SKM-1 (cell line): ENCODE measurements around the gene TRAF6.
"Not testable (repeated sequence)": the region's sequence is repeated elsewhere in the genome, so short reads cannot be mapped to it uniquely, and the experiment has no call there.

Experiments
- DNase-seq: peaks from one replicate; lab custom pipeline; 2025; ENCODE audit not compliant: unreplicated experiment; lab: John Stamatoyannopoulos, UW

The TRAF6 gene, protein sequence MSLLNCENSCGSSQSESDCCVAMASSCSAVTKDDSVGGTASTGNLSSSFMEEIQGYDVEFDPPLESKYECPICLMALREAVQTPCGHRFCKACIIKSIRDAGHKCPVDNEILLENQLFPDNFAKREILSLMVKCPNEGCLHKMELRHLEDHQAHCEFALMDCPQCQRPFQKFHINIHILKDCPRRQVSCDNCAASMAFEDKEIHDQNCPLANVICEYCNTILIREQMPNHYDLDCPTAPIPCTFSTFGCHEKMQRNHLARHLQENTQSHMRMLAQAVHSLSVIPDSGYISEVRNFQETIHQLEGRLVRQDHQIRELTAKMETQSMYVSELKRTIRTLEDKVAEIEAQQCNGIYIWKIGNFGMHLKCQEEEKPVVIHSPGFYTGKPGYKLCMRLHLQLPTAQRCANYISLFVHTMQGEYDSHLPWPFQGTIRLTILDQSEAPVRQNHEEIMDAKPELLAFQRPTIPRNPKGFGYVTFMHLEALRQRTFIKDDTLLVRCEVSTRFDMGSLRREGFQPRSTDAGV

DNA sequence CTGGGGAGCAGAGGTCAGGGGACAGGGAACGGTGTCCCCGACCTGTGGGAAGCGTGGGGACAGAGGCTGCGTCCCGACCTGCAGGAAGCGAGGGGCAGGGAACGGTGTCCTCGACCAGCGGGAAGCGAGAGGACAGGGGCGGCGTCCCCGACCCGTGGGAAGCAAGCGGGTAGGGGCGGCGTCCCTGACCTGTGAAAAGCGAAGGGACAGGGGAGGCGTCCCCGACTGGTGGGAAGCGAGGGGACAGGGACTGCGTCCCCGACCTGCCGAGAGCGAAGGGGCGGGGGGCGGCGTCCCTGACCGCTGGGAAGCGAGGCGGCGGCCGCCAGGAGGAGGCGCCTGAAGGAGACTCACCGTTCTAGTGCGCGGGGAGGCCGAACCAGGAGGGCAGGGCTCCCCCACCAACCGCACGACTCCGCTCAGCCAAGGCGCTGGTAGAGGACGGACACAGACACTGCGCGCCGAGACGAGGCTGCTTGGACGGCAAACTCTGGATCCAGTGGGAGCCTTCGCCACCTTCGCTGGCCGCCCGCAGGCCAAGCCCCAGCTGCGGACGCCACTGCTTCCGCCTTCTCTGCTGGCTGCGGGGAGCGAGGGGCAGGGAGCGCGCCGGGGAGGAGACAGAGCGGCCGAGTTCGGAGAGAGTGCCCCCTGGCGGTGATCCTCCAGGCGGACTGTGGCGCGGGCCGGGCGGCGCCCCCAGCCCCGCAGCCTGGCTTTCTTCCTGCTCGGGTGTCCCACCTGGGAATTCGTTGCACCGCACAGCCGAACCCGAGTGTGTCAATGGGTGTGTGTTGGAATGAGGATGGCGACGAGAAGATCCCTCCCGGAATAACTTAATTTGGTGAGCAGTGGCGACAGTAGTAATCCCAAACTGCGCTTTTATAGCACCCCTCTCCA, at the start of gene TRAF6:
Gene TRAF6 (minus strand): TSS at position 579 of the 900 bp plus-strand sequence. CDS start 8,757 bp downstream, outside the sequence.
- DNase-seq: peak; percentile 81

DNA sequence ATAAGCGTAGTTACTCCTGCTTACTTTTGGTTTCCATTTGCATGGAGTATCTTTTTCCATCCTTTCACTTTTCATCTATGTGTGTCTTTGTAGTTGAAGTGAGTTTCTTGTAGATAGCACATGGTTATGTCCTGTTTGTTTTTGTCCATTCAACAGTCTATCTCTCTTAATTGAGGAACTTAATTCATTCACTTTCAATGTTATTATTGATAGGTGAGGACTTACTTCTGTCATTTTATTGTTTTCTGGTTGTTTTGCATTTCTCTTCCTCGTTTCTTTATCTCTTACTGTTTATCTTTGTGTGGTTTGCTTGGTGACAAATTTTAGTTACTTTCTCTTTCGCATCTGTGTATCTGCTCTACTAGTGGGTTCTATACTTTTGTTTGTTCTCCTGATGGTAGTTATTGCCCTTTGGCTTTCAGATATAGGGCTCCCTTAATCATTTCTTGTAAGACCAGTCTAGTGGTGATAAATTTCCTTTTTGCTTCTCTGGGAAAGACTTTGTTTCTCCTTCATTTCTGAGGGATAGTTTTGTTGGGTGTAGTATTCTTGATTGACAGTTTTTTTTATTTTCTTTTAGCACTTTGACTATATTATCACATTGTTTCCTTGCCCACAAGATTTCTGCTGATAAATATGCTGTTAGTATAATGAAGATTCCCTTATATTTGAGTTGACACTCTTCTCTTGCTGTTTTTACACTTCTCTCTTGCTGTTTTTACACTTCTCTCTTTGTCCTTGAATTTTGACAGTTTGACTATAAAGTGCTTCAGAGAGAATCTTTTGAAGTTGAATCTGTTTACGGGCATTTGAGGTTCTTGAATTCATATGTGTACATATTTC, 48.7 kb upstream of the TRAF6 start:
- no peak for DNase-seq

DNA sequence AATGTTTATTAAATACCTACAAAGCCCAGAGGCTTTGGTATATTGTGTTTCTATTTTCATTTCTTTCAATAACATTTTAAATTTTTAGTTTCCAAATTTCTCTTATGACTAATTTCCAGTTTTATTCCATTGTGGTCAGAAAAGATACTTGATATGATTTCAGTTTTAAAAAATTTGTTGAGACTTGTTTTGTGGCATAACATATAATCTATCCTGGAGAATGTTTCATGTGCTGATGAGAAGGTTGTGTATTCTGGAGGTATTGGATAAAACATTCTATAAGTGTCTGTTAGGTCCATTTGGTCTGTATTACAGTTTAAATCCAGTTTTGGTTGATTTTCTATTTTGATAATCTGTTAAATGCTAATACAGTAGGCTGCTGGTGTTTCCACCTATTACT, 47.9 kb upstream of the TRAF6 start:
- DNase-seq: no peak

DNA sequence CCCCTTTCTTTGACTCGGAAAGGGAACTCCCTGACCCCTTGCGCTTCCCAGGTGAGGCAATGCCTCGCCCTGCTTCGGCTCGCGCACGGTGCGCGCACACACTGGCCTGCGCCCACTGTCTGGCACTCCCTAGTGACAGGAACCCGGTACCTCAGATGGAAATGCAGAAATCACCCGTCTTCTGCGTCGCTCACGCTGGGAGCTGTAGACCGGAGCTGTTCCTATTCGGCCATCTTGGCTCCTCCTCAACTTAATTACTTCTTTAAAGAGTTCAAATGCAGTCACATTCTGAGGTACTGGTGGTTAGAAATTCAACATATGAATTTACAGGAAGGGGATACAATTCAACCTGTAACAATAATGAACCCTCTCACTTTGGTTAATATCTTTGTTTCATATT, 47.3 kb upstream of the TRAF6 start:
- not testable (repeated sequence) for DNase-seq

DNA sequence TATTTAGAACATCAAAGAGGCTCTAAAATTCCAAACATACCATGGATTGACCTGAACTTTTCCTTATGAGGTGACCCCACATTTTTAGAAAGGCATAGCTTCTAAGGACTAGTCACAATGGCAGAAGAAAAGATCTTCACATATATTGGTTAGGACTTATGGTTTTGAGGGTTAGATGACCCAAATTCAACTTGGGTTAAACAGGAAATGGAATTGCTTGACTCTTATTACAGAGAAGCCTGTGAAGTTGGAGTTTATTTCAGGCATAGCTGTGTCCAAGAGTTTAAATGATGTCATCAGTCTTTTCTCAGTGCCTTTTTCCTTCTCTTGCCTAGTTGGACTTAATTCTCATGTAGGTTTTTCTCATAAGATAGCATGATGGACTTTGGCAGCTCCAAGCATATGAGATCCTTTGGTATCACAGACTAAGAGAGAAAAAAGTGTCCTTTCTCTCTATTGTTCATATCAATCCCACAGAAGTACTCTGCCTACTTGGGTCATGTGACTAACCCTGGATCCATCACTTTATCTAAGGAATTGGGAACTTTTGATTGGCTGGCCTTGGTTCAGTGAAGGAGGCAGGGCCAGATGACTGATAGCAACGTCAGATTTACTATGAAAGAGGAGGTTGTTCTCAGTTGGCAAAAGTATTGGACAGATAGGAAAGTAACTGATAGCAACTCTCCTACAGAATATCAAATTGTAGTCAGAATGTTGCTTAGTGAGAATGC, 40.5 kb upstream of the TRAF6 start:
- DNase-seq: no peak

DNA sequence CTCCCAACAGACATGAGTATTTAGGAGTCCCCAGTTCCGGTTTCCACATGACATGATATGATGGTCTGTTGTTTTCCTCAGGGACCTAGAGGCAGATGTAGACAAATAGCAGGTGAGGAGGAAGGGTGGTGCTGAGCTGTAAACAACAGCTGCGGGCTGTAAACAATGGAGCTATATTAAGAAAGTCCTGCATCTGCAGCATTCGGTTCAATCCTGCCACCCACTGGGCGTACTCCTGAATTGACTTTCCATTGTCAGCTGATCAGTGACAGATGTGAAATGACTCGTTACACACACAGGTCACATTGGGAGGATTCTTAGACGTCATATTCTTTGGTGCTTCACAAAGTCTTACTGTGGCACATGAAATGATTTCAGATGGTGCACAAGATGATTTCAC, 30.9 kb upstream of the TRAF6 start:
- no peak for DNase-seq

DNA sequence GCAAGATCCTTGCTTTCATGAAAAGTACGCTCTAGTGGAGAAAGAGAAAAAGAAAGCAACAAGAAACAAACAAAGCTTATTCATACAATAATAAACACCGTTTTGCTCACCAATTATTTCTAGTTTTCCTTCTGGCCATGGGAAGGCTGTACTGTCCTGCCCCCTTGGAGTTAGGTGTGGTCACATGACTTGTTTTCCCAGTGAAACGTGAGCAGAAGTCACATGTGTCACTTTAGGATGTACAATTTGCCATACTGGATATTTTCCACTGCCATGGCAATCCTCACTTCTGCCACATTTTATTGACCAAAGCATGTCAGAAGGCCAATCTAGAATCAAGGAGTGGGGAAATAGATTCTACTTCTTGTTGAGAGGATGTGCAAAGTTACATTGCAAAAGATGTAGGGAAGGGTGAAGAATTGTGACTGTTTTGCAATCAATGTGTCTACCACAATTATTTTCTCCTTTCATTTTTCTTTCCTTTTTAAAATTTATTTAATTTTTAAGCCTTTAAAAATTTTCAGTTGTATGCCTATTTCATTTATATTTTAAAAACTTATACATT, 24.3 kb upstream of the TRAF6 start:
- DNase-seq: peak; percentile 38

DNA sequence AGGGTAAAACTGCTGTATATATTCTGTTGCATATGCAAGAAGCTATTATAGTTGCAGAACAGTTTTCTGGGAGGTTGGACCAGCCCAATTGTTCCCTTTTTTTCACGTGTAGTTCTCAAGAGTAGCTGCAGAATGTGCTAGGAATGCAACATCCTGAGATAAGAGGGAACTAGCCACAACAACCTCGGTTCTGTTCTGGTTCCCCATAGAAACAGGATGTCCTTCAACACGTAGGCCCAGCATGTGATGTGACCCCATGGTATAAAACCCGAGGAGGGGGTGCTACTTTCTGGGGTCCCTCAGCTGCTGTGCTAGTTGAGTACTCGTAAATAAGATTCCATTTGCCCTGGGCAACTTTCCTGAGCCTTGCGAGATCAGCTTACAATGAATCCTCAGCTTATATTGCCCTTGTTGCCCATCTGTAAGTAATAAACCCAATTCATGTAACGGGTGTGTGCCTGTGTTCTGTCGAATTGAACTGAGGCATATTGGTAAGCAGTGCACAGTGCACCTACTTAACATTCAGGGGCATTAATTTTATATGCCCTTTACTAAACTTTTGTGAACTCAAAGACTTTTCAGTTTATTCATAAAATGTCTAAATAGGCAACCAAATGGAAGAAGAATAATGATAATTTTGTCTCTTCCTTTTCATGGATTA, 23.0 kb upstream of the TRAF6 start:
- peak; percentile 29 for DNase-seq

DNA sequence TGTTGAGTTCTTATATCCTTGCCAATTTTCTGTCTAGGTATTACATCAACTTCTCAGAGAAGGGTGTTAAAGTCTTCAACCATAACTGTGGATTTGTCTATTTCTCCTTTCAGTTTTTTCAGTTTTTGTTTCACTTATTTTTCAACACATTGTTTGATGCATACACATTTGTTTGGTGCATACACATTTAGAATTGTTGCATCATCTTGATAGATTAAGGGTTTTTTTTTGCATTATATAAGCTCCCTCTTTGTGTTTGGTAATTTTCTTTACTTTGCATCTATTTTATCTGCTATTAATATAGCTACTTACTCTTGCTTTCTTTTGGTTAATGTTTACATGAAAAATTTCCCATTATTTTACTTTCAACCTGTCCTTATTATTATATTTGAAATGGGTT, 20.8 kb upstream of the TRAF6 start:
- DNase-seq: no peak

DNA sequence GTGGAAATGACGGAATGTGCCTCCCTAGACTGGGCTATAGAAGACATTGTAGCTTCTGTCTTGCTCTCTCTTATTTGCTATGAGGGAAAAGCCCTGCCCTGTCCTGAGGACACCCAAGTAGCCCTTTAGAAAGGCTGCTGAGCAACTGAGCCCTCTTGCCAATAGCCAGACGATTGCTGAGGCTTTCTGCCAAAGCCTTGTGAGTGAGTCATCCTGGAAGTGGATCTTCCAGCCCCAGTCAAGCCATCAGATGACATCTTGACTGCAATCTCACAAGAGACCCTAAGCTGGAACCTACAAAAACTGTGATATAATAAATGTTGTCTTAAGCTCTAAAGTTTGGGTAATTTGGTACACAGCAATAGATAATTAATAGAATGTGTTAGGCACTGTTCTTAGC, 3.9 kb upstream of the TRAF6 start:
- no peak for DNase-seq

DNA sequence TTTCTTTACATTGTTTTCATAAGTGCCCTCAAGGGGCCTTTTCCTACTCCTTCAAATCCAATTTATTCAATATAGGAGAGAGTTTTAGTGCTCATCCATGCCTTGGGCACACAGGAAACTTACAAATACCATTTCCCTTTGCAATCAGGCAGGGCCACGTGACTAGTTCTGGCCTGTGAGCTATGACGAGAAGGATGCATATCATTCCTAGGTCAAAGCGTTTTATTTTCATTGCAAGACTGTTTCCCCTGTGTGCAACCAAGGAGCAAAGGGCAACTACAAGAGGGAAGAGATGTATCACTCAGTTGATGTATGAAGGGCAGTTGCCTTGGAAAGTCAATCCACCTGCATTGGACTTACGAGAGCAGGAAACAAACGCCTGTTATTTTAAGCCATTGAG, 1.9 kb upstream of the TRAF6 start:
- no peak for DNase-seq

DNA sequence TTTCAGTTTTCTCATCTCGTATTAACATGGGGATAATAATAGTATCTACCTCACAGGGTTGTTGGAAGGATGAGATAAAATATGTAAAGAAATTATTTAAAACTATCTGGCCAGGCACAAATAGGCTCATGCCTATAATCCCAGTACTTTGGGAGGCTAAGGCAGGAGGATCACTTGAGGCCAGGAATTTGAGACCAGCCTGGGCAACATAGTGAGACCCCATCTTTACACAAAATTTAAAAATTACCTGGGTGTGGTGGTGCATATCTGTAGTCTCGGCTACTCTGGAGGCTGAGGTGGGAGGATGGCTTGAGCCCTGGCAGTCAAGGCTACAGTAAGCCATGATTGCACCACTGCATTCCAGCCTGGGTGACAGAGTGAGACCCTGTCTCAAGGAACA, 990 bp upstream of the TRAF6 start:
- DNase-seq: not testable (repeated sequence)

DNA sequence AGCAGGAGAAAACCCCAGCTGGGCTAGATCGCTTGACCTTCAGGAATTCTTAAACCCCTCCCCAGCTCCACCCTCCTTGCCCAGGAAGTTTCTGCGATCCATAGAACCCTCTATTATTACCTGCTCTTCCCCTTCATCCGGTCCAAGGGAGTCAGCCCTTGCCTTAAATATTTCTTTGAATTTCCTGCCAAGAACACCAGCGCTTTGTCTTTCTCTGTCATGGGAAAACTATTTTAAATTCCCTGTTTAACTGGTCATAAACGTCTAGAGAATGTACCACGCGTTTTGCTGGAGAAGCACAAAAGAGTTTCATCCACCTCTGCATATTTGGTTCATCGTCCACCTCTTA, 496 bp upstream of the TRAF6 start:
- no peak for DNase-seq

DNA sequence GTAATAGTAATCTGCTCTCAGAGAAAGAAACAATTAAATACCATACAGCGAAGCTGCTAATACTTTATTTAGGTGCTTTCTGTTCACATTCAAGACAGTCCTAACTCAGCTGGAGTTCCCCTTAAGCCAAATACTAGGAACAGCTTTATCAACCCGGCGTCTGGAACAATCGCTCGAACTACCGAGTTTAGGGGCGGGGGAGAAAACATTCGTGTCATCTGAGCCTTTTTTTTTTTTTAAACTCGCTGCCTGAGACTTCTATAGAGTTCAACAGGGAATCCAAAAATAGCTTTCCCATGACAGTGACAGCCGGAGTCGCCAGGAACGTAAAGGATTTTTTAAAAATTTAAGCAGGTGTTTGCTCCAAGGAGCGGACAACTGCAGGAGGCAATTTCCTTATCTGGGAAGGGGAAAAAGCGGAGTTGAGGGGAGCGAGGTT, 852 bp downstream of the TRAF6 start:
- DNase-seq: no peak

DNA sequence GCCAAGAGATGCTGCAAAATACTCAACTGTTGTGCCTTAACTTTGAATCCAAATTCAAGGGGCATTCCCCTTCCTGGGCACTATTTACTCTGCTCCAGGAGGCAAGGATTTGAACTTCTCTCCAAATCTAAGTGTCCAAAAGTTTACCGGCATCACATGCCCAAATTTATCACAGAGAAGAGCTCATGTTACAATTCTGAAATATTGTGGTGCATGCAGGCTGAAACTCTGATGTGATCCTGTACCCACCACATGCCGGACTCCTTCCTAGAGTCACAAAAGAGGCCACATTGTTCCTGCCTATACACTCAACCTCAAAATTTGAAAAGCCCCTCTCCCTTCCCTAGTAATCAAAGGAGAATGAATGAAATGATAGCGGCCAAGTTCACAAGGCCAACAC, 1.3 kb downstream of the TRAF6 start:
- no peak for DNase-seq

DNA sequence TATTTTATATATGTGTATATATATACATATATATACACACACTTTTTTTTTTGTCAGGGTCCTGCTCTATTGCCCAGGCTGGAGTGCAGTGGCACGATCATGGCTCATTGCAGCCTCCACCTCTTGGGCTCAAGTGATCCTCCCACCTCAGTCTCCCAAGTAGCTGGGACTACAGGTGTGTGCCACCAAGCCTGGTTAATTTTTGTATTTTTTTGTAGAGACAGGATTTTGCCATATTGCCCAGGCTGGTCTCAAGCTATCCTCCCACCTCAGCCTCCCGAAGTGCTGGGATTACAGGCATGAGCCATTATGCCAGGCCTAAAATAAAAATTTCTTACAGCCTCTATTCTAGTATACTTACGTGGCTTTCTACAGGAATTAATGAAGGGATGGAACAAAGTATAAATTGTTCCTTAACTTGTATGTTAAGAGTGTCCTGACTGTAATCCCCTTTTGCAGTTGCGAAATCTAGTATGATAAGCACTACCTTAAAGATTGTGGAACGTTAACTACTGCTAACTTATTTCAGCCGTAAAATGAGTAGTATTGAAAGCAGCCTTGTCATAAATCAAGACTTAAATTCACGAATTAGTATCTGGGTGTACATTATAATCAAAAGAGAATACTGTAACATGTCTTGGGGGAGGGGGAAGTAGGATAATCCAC, 2.1 kb downstream of the TRAF6 start:
- no peak for DNase-seq

DNA sequence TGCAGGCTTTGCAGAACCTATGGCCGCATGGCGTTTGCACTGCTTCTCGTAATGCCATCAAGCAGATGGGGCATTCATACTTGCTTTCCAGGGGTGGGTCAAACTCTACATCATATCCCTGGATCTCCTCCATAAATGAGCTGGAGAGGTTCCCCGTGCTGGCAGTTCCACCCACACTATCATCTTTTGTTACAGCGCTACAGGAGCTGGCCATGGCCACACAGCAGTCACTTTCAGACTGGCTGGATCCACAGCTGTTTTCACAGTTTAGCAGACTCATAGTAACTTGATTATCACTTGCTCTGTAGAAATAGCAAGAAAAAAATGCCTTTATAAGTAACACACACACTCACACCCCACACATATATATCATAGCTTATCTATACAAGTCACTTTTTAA, 8.8 kb downstream of the TRAF6 start:
- no peak for DNase-seq

DNA sequence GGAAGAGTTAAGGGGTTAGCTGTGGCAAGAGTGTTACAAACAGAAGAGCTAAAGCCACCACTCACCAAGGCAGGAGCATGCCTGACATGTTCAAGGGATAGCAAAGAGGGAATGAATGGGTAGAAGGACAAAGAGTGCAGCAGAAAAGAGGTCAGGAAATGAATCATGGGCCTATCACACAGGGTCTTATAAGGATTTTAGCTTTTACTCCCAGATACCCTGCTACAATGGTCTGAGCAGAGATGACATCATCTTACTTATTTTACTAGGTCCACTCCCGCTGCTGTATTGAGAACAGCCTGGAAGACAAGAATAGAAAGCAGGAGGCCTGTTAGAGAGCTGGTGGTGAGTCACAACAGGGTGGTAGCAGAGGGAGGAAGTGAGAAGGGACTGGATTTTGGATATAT, 9.8 kb downstream of the TRAF6 start:
- DNase-seq: no peak

DNA sequence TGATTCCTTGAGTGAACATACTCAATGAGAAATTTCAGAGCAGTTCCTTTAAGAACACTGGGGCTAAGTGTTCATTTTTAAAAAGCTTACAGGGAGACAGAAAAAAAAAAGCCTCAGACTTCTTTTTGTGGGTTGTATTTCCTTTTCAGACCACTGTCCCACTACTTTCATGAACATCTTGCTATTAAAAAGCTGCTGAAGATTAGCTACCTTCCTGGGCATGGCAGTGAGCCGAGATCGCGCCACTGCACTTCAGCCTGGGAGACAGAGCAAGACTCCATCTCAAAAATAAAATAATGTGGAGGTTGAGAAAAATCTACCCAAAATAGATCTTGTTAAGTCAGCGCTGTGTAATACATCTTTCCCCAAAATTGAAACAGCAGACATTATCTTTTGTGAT, 10.8 kb downstream of the TRAF6 start:
- DNase-seq: no peak
